ENCODE measurements around the gene ARHGAP15.

DNA sequence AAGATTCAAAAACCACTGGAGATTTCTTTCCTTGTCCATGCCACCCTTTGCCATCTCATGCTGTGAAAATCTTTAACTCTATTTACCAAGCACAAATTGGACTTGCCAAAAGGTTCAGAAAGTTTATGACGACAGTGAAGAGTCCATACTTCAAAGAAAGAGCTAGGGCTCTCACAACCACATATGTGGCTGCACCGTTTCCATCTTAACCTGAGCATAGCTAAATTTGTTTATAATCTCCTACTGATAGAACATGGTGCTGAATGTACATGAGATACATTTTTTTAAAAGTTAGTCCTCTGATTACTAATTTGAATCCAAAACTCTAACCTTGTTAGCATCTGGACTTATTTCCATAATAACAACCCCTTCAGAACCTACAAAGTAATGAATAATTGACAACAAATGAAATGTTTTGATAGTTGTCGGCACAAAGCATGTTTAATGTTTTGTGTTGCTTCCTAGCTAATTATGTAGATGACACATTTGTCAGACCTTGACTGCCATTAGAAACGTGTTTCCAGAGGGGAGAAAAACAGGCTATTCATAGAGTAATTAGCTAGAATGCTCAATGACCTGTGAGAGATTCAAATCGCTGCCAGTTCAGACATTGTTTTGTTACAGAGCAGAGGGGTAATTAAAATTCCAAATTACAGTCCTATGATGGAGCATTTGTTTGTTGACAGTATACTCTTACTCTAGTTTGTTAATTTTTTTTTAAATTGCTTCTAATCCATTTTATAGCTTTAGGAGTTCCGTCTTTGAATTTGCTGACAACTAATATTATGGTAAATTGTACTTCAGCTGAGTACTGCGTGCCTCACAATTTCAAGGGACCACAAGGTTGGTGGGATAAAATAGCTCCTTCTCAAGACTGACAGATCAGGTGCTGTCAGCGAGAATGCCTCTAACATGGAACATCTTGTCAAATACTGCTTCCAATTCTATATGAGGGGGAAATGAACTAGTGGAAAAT is 31.8 kb downstream of the ARHGAP15 start:
- TF ChIP-seq EZH2 (IDR thresholded peaks at IDR 0.05; ENCODE audit: insufficient read depth, poor library complexity, severe bottlenecking) = no peak
- no peak for TF ChIP-seq EZH2phosphoT487 (IDR thresholded peaks at IDR 0.05; ENCODE audit: insufficient read depth, low read depth)
